ENCODE measurements around the gene NRAP.

NRAP gene

DNA sequence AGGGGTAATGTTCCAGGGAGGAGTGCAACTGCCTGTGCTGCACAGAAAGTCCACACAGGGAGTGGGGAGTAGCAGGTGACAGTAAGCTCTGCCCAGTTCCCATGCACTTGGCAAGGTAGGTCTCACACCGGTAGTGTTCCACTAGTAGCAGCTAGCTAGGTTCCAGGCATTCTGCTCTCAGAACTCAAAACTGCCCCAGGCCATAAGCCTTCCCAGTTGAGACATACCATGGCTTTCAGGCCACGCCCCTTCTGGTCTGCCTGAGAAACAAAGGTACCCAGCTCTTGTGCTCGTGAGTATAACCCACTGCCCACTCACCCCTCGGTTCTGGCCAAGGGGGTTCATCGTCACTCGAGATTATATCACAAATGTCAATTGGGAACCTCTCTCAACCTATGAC, 28.4 kb upstream of the NRAP start:
- H3K9ac ChIP-seq (ENCODE audit: insufficient read length, low read depth): no peak overlapping the region
- peaks cover 11% of the 10 kb centered on the region for H3K4me1 ChIP-seq (ENCODE audit: insufficient read depth, insufficient read length)
- no peaks in the 10 kb centered on the region for H3K27me3 ChIP-seq (ENCODE audit: insufficient read depth, insufficient read length)
- peaks cover 26% of the 10 kb centered on the region for H3K36me3 ChIP-seq (ENCODE audit: insufficient read depth, insufficient read length, low read length)
- TF ChIP-seq SUZ12 (IDR thresholded peaks at IDR 0.05; ENCODE audit: extremely low read depth, insufficient read depth, insufficient read length) (no peak), ZNF274 (IDR thresholded peaks at IDR 0.05; ENCODE audit: low read depth, low read length) (no peak), YY1 (IDR thresholded peaks at IDR 0.05; ENCODE audit: insufficient read depth, insufficient read length) (no peak)
- H3K9me3 ChIP-seq (ENCODE audit: insufficient read depth, low read length): peaks cover 13% of the 10 kb centered on the region
- DNase-seq (ENCODE audit: low read depth, low spot score): no peak
- H3K4me3 ChIP-seq (ENCODE audit: insufficient read length, low read depth): no peak overlapping the region

DNA sequence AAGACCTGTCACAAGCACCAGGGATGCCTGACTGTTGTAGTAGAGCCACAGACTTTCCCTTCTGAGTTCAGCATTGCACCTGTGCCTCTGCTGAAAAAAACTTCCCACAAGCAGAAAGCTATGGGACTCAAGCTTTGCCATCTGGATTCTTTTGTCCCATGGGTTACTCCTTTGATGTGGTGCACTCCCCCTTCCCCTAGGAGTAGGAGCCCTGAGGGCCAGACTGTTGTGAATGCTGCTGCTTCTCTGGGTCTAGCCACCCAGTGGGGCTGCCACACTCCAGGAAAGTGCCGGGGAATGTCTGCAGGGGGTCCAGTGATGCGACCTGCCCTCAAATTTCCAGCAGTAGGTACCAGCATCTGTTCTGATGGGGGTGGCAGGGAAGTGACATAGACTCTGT, 27.5 kb upstream of the NRAP start:
- Histone ChIP-seq H3K9ac (ENCODE audit: insufficient read length, low read depth) (no peak overlapping the region), H3K36me3 (ENCODE audit: insufficient read depth, insufficient read length, low read length) (peaks cover 24% of the 10 kb centered on the region), H3K4me3 (ENCODE audit: insufficient read length, low read depth) (no peak overlapping the region), H3K4me1 (ENCODE audit: insufficient read depth, insufficient read length) (peaks cover 11% of the 10 kb centered on the region), H3K27me3 (ENCODE audit: insufficient read depth, insufficient read length) (no peaks in the 10 kb centered on the region), H3K9me3 (ENCODE audit: insufficient read depth, low read length) (peaks cover 22% of the 10 kb centered on the region)
- no peak for DNase-seq (ENCODE audit: low read depth, low spot score)
- no peak for TF ChIP-seq SUZ12 (IDR thresholded peaks at IDR 0.05; ENCODE audit: extremely low read depth, insufficient read depth, insufficient read length)

DNA sequence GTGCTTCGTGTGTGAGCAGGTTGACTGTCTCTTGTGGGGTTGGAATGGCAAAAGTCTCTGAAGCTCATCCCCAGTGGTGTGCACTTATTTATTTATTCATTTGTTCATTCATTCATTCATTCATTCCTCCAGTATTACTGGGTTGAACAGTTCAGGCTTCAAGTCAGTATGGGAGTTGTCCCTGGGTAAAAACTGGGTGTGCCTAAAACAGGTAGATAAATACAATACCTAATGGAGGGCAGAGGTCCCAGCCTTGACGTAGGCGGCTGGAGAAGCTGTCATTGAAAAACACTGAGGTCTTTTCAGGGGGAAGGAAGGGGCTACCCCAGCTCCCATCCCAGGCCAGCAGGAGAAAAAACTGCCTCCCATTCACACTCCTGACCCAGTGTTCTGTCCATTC, 26.9 kb upstream of the NRAP start:
- DNase-seq (ENCODE audit: low read depth, low spot score): no peak
- H3K4me1 ChIP-seq (ENCODE audit: insufficient read depth, insufficient read length): peaks cover 11% of the 10 kb centered on the region
- TF ChIP-seq YY1 (IDR thresholded peaks at IDR 0.05; ENCODE audit: insufficient read depth, insufficient read length): no peak
- TF ChIP-seq SUZ12 (IDR thresholded peaks at IDR 0.05; ENCODE audit: extremely low read depth, insufficient read depth, insufficient read length): no peak
- no peak for TF ChIP-seq ZNF274 (IDR thresholded peaks at IDR 0.05; ENCODE audit: low read depth, low read length)
- H3K27me3 ChIP-seq (ENCODE audit: insufficient read depth, insufficient read length): no peaks in the 10 kb centered on the region
- H3K36me3 ChIP-seq (ENCODE audit: insufficient read depth, insufficient read length, low read length): peaks cover 24% of the 10 kb centered on the region
- H3K9me3 ChIP-seq (ENCODE audit: insufficient read depth, low read length): peaks cover 23% of the 10 kb centered on the region
- no peak overlapping the region for H3K4me3 ChIP-seq (ENCODE audit: insufficient read length, low read depth)
- no peak overlapping the region for H3K9ac ChIP-seq (ENCODE audit: insufficient read length, low read depth)

DNA sequence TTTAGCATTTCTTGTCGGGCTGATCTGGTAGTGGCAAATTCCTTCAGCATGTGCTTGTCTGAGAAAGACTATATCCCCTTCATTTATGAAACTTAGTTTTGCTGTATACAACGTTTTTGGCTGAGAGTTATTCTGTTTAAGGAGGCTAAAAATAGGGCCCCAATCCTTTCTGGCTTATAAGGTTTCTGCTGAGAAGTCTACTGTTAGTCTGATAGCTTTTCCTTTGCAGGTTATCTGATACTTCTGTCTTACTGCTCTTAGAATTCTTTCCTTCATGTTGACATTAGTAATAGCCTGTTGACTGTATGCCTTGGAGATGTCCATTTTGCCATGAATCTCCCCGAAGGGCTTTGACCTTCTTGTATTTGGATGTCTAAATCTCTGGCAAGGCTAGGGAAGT, 25.7 kb upstream of the NRAP start:
- TF ChIP-seq ZNF274 (IDR thresholded peaks at IDR 0.05; ENCODE audit: low read depth, low read length) (no peak), SUZ12 (IDR thresholded peaks at IDR 0.05; ENCODE audit: extremely low read depth, insufficient read depth, insufficient read length) (no peak), YY1 (IDR thresholded peaks at IDR 0.05; ENCODE audit: insufficient read depth, insufficient read length) (no peak)
- no peak for DNase-seq (ENCODE audit: low read depth, low spot score)
- Histone ChIP-seq H3K9me3 (ENCODE audit: insufficient read depth, low read length) (peaks cover 23% of the 10 kb centered on the region), H3K4me1 (ENCODE audit: insufficient read depth, insufficient read length) (peaks cover 11% of the 10 kb centered on the region), H3K4me3 (ENCODE audit: insufficient read length, low read depth) (no peak overlapping the region), H3K27me3 (ENCODE audit: insufficient read depth, insufficient read length) (no peaks in the 10 kb centered on the region), H3K36me3 (ENCODE audit: insufficient read depth, insufficient read length, low read length) (peaks cover 19% of the 10 kb centered on the region), H3K9ac (ENCODE audit: insufficient read length, low read depth) (no peak overlapping the region)

DNA sequence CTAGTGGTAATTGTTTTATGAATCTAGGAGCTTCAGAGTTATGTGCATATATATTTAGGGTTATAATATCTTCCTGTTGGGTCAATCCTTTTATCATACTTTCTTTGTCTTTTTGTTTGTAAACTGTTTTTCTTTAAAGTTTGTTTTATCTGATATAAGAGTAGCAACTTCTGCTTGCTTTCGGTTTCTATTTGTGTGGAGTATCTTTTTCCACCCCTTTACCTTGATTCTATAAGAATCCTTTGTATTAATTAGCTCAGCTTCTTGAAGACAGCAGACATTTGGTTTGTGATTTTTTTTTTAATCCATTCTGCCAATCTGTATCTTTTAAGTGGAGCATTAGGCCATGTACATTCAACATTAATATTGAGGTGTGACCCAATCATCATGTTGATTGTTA, 25.2 kb upstream of the NRAP start:
- H3K9ac ChIP-seq (ENCODE audit: insufficient read length, low read depth): no peak overlapping the region
- TF ChIP-seq YY1 (IDR thresholded peaks at IDR 0.05; ENCODE audit: insufficient read depth, insufficient read length): no peak
- no peak for TF ChIP-seq ZNF274 (IDR thresholded peaks at IDR 0.05; ENCODE audit: low read depth, low read length)
- TF ChIP-seq SUZ12 (IDR thresholded peaks at IDR 0.05; ENCODE audit: extremely low read depth, insufficient read depth, insufficient read length): no peak
- peaks cover 11% of the 10 kb centered on the region for H3K4me1 ChIP-seq (ENCODE audit: insufficient read depth, insufficient read length)
- H3K27me3 ChIP-seq (ENCODE audit: insufficient read depth, insufficient read length): no peaks in the 10 kb centered on the region
- H3K4me3 ChIP-seq (ENCODE audit: insufficient read length, low read depth): no peak overlapping the region
- H3K9me3 ChIP-seq (ENCODE audit: insufficient read depth, low read length): peaks cover 23% of the 10 kb centered on the region
- no peak for DNase-seq (ENCODE audit: low read depth, low spot score)
- peaks cover 14% of the 10 kb centered on the region for H3K36me3 ChIP-seq (ENCODE audit: insufficient read depth, insufficient read length, low read length)

DNA sequence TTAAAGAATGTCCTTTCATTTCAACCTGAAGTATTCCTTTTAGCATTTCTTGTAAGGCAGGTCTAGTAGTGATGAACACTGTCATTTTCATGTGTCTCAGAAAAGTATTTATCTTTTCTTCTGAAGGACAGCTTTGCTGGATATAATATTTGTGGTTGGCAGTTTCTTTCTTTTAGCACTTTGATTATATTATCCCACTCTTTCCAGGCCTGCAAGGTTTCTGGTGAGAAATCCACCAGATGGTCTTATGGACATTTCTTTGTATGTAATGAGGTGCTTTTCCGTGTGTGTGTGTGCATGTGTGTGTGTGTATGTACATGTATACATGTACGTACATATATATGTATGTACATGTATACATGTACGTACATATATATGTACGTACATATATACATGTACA, 23.2 kb upstream of the NRAP start:
- H3K36me3 ChIP-seq (ENCODE audit: insufficient read depth, insufficient read length, low read length): peaks cover 11% of the 10 kb centered on the region
- no peak overlapping the region for H3K9ac ChIP-seq (ENCODE audit: insufficient read length, low read depth)
- no peak for DNase-seq (ENCODE audit: low read depth, low spot score)
- H3K4me3 ChIP-seq (ENCODE audit: insufficient read length, low read depth): no peak overlapping the region
- TF ChIP-seq ZNF274 (IDR thresholded peaks at IDR 0.05; ENCODE audit: low read depth, low read length) (no peak), SUZ12 (IDR thresholded peaks at IDR 0.05; ENCODE audit: extremely low read depth, insufficient read depth, insufficient read length) (no peak), YY1 (IDR thresholded peaks at IDR 0.05; ENCODE audit: insufficient read depth, insufficient read length) (no peak)
- H3K4me1 ChIP-seq (ENCODE audit: insufficient read depth, insufficient read length): peaks cover 9% of the 10 kb centered on the region
- peaks cover 12% of the 10 kb centered on the region for H3K9me3 ChIP-seq (ENCODE audit: insufficient read depth, low read length)
- no peaks in the 10 kb centered on the region for H3K27me3 ChIP-seq (ENCODE audit: insufficient read depth, insufficient read length)

DNA sequence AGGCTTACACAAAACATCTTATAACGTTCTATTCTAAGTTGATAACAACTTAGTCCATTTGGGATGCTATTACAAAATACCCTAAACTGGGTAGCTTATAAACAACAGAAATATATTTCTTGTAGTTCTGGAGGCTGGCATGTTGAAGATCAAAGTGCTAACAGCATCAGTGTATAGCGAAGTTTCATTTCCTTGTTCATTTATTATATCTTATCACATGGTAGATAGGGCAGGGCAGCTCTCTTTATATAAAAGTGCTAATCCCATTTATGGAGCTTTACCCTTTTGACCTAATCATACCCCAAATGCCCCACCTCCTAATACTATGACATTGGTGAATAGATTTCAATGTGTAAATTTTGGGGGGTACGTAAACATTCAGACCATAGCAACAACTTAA, 22.2 kb upstream of the NRAP start:
- Histone ChIP-seq H3K36me3 (ENCODE audit: insufficient read depth, insufficient read length, low read length) (peaks cover 9% of the 10 kb centered on the region), H3K9me3 (ENCODE audit: insufficient read depth, low read length) (peaks cover 12% of the 10 kb centered on the region), H3K9ac (ENCODE audit: insufficient read length, low read depth) (no peak overlapping the region), H3K27me3 (ENCODE audit: insufficient read depth, insufficient read length) (no peaks in the 10 kb centered on the region), H3K4me1 (ENCODE audit: insufficient read depth, insufficient read length) (peaks cover 1% of the 10 kb centered on the region), H3K4me3 (ENCODE audit: insufficient read length, low read depth) (no peak overlapping the region)
- no peak for DNase-seq (ENCODE audit: low read depth, low spot score)
- TF ChIP-seq YY1 (IDR thresholded peaks at IDR 0.05; ENCODE audit: insufficient read depth, insufficient read length): no peak
- TF ChIP-seq SUZ12 (IDR thresholded peaks at IDR 0.05; ENCODE audit: extremely low read depth, insufficient read depth, insufficient read length): no peak
- TF ChIP-seq ZNF274 (IDR thresholded peaks at IDR 0.05; ENCODE audit: low read depth, low read length): no peak

DNA sequence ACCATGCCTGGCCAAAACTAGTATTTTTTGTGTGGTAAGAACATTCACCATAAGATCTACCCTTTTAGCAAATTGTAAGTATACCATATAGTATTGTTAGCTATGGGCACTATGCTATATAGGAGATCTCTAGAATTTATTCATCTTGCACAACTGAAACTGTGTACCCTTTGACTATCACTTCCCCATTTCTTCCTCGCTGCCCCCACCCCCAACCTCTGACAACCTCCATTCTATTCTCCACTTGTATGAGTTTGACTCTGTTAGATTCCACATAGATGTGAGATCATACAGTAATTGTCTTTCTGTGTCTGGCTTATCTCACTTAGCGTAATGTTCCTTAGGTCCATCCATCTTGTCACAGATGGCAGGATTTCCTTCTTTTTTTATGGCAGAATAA, 19.5 kb upstream of the NRAP start:
- Histone ChIP-seq H3K4me1 (ENCODE audit: insufficient read depth, insufficient read length) (no peaks in the 10 kb centered on the region), H3K9ac (ENCODE audit: insufficient read length, low read depth) (no peak overlapping the region), H3K36me3 (ENCODE audit: insufficient read depth, insufficient read length, low read length) (peaks cover 9% of the 10 kb centered on the region), H3K9me3 (ENCODE audit: insufficient read depth, low read length) (peaks cover 12% of the 10 kb centered on the region), H3K27me3 (ENCODE audit: insufficient read depth, insufficient read length) (no peaks in the 10 kb centered on the region), H3K4me3 (ENCODE audit: insufficient read length, low read depth) (no peak overlapping the region)
- no peak for DNase-seq (ENCODE audit: low read depth, low spot score)
- TF ChIP-seq ZNF274 (IDR thresholded peaks at IDR 0.05; ENCODE audit: low read depth, low read length) (no peak), SUZ12 (IDR thresholded peaks at IDR 0.05; ENCODE audit: extremely low read depth, insufficient read depth, insufficient read length) (no peak), YY1 (IDR thresholded peaks at IDR 0.05; ENCODE audit: insufficient read depth, insufficient read length) (no peak)
